ENCODE results near the gene WASF3.

- TF ChIP-seq, protein P1, sequence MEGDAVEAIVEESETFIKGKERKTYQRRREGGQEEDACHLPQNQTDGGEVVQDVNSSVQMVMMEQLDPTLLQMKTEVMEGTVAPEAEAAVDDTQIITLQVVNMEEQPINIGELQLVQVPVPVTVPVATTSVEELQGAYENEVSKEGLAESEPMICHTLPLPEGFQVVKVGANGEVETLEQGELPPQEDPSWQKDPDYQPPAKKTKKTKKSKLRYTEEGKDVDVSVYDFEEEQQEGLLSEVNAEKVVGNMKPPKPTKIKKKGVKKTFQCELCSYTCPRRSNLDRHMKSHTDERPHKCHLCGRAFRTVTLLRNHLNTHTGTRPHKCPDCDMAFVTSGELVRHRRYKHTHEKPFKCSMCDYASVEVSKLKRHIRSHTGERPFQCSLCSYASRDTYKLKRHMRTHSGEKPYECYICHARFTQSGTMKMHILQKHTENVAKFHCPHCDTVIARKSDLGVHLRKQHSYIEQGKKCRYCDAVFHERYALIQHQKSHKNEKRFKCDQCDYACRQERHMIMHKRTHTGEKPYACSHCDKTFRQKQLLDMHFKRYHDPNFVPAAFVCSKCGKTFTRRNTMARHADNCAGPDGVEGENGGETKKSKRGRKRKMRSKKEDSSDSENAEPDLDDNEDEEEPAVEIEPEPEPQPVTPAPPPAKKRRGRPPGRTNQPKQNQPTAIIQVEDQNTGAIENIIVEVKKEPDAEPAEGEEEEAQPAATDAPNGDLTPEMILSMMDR (conservative IDR thresholded peaks at IDR 0.05) = no peak
- no peak for TF ChIP-seq ZFX (IDR thresholded peaks at IDR 0.05)
Measured at GRCh38 chr13:26509491-26509890, 48.0 kb upstream of the WASF3 start.
